Measurements from ENCODE around the gene GOLT1B. TPM values are rescaled to one million over a fixed set of nuclear protein-coding genes. Genes with fewer than 3 reads are reported as not detected.

The GOLT1B gene
- total and polyA plus RNA-seq, 2 of the 8 experiments (the other 6 are each of a cell fraction or from before 2014, with no cell fraction given) = 18.3 to 38.3 TPM

DNA sequence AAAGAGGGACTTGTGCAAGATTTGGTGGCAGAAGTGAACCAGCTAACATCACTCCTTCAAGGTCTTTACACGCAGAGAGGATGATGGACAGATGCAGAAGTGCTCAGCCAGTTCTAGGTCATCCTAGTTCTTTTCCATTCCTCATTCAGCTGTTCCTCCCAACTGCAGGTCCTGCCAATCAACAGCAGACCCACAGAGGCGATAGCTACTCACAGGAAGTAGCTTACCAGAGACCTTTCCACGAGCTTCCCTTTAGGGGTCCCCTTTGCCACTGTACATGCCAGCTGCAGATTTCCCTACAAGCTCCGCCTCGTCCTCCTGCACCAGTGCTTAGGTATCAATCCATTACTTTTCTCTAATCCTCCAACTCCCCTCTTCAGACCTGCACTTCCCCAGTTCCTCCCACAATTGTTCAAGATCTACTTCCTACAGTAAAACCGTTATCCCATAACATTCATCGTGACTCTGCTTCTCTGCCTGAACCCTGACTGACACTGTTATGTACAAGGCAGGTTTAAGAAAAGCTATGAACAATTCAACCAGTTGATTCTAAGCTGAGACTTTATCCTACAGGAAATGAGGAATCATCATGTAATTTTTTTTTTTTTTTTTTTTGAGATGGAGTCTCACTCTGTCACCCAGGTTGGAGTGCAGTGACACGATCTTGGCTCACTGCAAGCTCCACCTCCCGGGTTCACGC, 22.7 kb upstream of the GOLT1B start (continued):
- TF ChIP-seq, protein P1, sequence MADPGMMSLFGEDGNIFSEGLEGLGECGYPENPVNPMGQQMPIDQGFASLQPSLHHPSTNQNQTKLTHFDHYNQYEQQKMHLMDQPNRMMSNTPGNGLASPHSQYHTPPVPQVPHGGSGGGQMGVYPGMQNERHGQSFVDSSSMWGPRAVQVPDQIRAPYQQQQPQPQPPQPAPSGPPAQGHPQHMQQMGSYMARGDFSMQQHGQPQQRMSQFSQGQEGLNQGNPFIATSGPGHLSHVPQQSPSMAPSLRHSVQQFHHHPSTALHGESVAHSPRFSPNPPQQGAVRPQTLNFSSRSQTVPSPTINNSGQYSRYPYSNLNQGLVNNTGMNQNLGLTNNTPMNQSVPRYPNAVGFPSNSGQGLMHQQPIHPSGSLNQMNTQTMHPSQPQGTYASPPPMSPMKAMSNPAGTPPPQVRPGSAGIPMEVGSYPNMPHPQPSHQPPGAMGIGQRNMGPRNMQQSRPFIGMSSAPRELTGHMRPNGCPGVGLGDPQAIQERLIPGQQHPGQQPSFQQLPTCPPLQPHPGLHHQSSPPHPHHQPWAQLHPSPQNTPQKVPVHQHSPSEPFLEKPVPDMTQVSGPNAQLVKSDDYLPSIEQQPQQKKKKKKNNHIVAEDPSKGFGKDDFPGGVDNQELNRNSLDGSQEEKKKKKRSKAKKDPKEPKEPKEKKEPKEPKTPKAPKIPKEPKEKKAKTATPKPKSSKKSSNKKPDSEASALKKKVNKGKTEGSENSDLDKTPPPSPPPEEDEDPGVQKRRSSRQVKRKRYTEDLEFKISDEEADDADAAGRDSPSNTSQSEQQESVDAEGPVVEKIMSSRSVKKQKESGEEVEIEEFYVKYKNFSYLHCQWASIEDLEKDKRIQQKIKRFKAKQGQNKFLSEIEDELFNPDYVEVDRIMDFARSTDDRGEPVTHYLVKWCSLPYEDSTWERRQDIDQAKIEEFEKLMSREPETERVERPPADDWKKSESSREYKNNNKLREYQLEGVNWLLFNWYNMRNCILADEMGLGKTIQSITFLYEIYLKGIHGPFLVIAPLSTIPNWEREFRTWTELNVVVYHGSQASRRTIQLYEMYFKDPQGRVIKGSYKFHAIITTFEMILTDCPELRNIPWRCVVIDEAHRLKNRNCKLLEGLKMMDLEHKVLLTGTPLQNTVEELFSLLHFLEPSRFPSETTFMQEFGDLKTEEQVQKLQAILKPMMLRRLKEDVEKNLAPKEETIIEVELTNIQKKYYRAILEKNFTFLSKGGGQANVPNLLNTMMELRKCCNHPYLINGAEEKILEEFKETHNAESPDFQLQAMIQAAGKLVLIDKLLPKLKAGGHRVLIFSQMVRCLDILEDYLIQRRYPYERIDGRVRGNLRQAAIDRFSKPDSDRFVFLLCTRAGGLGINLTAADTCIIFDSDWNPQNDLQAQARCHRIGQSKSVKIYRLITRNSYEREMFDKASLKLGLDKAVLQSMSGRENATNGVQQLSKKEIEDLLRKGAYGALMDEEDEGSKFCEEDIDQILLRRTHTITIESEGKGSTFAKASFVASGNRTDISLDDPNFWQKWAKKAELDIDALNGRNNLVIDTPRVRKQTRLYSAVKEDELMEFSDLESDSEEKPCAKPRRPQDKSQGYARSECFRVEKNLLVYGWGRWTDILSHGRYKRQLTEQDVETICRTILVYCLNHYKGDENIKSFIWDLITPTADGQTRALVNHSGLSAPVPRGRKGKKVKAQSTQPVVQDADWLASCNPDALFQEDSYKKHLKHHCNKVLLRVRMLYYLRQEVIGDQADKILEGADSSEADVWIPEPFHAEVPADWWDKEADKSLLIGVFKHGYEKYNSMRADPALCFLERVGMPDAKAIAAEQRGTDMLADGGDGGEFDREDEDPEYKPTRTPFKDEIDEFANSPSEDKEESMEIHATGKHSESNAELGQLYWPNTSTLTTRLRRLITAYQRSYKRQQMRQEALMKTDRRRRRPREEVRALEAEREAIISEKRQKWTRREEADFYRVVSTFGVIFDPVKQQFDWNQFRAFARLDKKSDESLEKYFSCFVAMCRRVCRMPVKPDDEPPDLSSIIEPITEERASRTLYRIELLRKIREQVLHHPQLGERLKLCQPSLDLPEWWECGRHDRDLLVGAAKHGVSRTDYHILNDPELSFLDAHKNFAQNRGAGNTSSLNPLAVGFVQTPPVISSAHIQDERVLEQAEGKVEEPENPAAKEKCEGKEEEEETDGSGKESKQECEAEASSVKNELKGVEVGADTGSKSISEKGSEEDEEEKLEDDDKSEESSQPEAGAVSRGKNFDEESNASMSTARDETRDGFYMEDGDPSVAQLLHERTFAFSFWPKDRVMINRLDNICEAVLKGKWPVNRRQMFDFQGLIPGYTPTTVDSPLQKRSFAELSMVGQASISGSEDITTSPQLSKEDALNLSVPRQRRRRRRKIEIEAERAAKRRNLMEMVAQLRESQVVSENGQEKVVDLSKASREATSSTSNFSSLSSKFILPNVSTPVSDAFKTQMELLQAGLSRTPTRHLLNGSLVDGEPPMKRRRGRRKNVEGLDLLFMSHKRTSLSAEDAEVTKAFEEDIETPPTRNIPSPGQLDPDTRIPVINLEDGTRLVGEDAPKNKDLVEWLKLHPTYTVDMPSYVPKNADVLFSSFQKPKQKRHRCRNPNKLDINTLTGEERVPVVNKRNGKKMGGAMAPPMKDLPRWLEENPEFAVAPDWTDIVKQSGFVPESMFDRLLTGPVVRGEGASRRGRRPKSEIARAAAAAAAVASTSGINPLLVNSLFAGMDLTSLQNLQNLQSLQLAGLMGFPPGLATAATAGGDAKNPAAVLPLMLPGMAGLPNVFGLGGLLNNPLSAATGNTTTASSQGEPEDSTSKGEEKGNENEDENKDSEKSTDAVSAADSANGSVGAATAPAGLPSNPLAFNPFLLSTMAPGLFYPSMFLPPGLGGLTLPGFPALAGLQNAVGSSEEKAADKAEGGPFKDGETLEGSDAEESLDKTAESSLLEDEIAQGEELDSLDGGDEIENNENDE (IDR thresholded peaks at IDR 0.05; ENCODE audit: insufficient replicate concordance, low read length) = no peak
- TF ChIP-seq CBX5 (IDR thresholded peaks at IDR 0.05; ENCODE audit: low read depth, low read length) (no peak), SP2 (IDR thresholded peaks at IDR 0.05; ENCODE audit: low read length) (no peak), BACH1 (IDR thresholded peaks at IDR 0.05; ENCODE audit: low read length) (no peak), BRCA1 (IDR thresholded peaks at IDR 0.05; ENCODE audit: low read depth, low read length) (no peak), JUND (IDR thresholded peaks at IDR 0.05; ENCODE audit: low read length) (no peak), ASH2L (IDR thresholded peaks at IDR 0.05; ENCODE audit: low read length) (no peak), CREB1 (IDR thresholded peaks at IDR 0.05) (no peak), KDM1A (IDR thresholded peaks at IDR 0.05; ENCODE audit: borderline replicate concordance, low read length) (no peak), PHF8 (conservative IDR thresholded peaks at IDR 0.05; ENCODE audit: low read depth, low read length) (no peak)
- TF ChIP-seq, protein P2, sequence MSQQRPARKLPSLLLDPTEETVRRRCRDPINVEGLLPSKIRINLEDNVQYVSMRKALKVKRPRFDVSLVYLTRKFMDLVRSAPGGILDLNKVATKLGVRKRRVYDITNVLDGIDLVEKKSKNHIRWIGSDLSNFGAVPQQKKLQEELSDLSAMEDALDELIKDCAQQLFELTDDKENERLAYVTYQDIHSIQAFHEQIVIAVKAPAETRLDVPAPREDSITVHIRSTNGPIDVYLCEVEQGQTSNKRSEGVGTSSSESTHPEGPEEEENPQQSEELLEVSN (IDR thresholded peaks at IDR 0.05) = no peak

Measured in H1 (cell line).